DOHH2 (cell line): Measurements from ENCODE around the gene CXorf51A.
"Not testable (repeated sequence)": the region's sequence is repeated elsewhere in the genome, so short reads cannot be mapped to it uniquely, and the experiment has no call there.

Experiments used
- CTCF ChIP-seq: fragments of 200-600 bp; sonication (generic); IDR thresholded peaks from one replicate; pipeline ENCODE4 v1.5.1; 2014; ENCODE audit warnings: antibody characterized with exemption, mild to moderate bottlenecking, low read depth, low read length; ENCODE audit not compliant: poor library complexity, severe bottlenecking
- EZH2phosphoT487 ChIP-seq: fragments of 200-600 bp; sonication (generic); IDR thresholded peaks from 2 replicates; pipeline ENCODE4 v1.6.1; 2017; ENCODE audit warnings: borderline replicate concordance, mild to moderate bottlenecking, antibody characterized with exemption, low read length, moderate library complexity, mixed read lengths

GRCh38 chrX:146809471-146809870, 5.1 kb downstream of the CXorf51A start, which contains the start of gene CXorf51B:
- not testable (repeated sequence) for TF ChIP-seq CTCF, EZH2phosphoT487
